K562 (cell line): ENCODE measurements around the gene SKAP2.

Experiments used
- ARNT ChIP-seq, 2 experiments: fragments of 450-650 bp; IDR thresholded peaks; 2 replicates each; pipeline ENCODE4 v1.6.1; 2016; ENCODE audit warnings: mild to moderate bottlenecking in 1 of 2
- CEBPB ChIP-seq: fragments of 450-650 bp; IDR thresholded peaks from 2 replicates; pipeline ENCODE4 v1.6.1; 2016; ENCODE audit warnings: missing genetic modification characterization, missing compliant biosample characterization
- CHD4 ChIP-seq: fragments of 200-600 bp; sonication (generic); IDR thresholded peaks from 3 replicates; pipeline ENCODE4 v1.6.1; 2012; ENCODE audit warnings: low read depth, mild to moderate bottlenecking, mixed read lengths, low read length, inconsistent platforms; ENCODE audit not compliant: insufficient read depth, insufficient replicate concordance, poor library complexity, severe bottlenecking
- KAT8 ChIP-seq: fragments of 450-650 bp; IDR thresholded peaks from 2 replicates; pipeline ENCODE4 v1.6.1; 2016; ENCODE audit warnings: low read depth, mild to moderate bottlenecking
- MAFF ChIP-seq: IDR thresholded peaks from 2 replicates; pipeline ENCODE4 v1.6.1; 2012; ENCODE audit warnings: low read length, improper control_type of control experiment
- MAFK ChIP-seq: IDR thresholded peaks from 2 replicates; pipeline ENCODE4 v1.6.1; 2011; ENCODE audit warnings: low read length, improper control_type of control experiment
- MAX ChIP-seq: sonication (generic); formaldehyde crosslinking; IDR thresholded peaks from 2 replicates; pipeline ENCODE4 v1.9.0; 2022; ENCODE audit warnings: mild to moderate bottlenecking, missing genetic modification reagents
- PRDM10 ChIP-seq: fragments of 450-650 bp; IDR thresholded peaks from 2 replicates; pipeline ENCODE4 v1.6.1; 2018; ENCODE audit not compliant: partially characterized antibody
- STAT5B ChIP-seq: fragments of 250-450 bp; sonication (Bioruptor Pico); IDR thresholded peaks from 2 replicates; pipeline ENCODE4 v1.8.0; 2021; ENCODE audit warnings: mild to moderate bottlenecking, inconsistent platforms
- ZNF740 ChIP-seq, 3 experiments: fragments of 200-800 bp in 1 of 3; sonication (Bioruptor generic) in 1 of 3; sonication (generic) in 1 of 3; formaldehyde crosslinking in 1 of 3; IDR thresholded peaks; 2 replicates each; pipeline versions ENCODE4 v1.6.1 to v1.8.0; 2016 to 2022; ENCODE audit warnings: mild to moderate bottlenecking in 2 of 3, missing compliant biosample characterization in 2 of 3, missing genetic modification characterization in 2 of 3, missing genetic modification reagents in 1 of 3
- TF ChIP-seq, protein P1 (sequence below), 3 experiments: IDR thresholded peaks in 2 of 3; conservative IDR thresholded peaks in 1 of 3; 2 replicates each; pipeline ENCODE4 v1.5.1; 2011 to 2012; ENCODE audit warnings: low read length in 3 of 3, mild to moderate bottlenecking in 3 of 3, control low read depth in 2 of 3, improper control_type of control experiment in 1 of 3, inconsistent platforms in 1 of 3, low read depth in 1 of 3, mixed read lengths in 1 of 3, moderate library complexity in 1 of 3; ENCODE audit not compliant: insufficient read depth in 2 of 3

- TF ChIP-seq CHD4: no peak
- no peak for TF ChIP-seq PRDM10
- no peak for TF ChIP-seq CEBPB (tag)
- TF ChIP-seq MAX (CRISPR knock-in tag): no peak
- TF ChIP-seq KAT8: no peak
- no peak for TF ChIP-seq MAFK
- no peak for TF ChIP-seq ZNF740 (CRISPR knock-in tag; IDR thresholded peaks at IDR 0.05)
- no peak for TF ChIP-seq ZNF740 (tag; IDR thresholded peaks at IDR 0.05)
- TF ChIP-seq ARNT (IDR thresholded peaks at IDR 0.05): no peak
- TF ChIP-seq STAT5B (CRISPR knock-in tag): no peak
- no peak for TF ChIP-seq MAFF
- TF ChIP-seq, protein P1, sequence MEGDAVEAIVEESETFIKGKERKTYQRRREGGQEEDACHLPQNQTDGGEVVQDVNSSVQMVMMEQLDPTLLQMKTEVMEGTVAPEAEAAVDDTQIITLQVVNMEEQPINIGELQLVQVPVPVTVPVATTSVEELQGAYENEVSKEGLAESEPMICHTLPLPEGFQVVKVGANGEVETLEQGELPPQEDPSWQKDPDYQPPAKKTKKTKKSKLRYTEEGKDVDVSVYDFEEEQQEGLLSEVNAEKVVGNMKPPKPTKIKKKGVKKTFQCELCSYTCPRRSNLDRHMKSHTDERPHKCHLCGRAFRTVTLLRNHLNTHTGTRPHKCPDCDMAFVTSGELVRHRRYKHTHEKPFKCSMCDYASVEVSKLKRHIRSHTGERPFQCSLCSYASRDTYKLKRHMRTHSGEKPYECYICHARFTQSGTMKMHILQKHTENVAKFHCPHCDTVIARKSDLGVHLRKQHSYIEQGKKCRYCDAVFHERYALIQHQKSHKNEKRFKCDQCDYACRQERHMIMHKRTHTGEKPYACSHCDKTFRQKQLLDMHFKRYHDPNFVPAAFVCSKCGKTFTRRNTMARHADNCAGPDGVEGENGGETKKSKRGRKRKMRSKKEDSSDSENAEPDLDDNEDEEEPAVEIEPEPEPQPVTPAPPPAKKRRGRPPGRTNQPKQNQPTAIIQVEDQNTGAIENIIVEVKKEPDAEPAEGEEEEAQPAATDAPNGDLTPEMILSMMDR (IDR thresholded peaks at IDR 0.05 in 2 of 3, conservative IDR thresholded peaks at IDR 0.05 in 1 of 3; ENCODE audit: insufficient read depth in 2 of 3, low read depth in 1 of 3, low read length in 3 of 3): no peak
These were observed 205.9 kb downstream of the SKAP2 start for GRCh38 chr7:26658389-26659084.
